HEK293 (cell line): ENCODE results near the gene ASIC1.

Experiments
- ATF2 ChIP-seq: fragments of 450-650 bp; formaldehyde crosslinking; IDR thresholded peaks from 2 replicates; pipeline ENCODE4 v1.5.1; 2016; ENCODE audit warnings: missing biosample characterization, missing genetic modification characterization, low read depth
- CTCF ChIP-seq: fragments of 450-650 bp; formaldehyde crosslinking; IDR thresholded peaks from 2 replicates; pipeline ENCODE4 v1.5.1; 2016; ENCODE audit warnings: missing biosample characterization, missing genetic modification characterization
- HOXD13 ChIP-seq: sonication (generic); formaldehyde crosslinking; IDR thresholded peaks from 2 replicates; pipeline ENCODE4 v1.8.0; 2022; ENCODE audit warnings: missing genetic modification reagents, borderline replicate concordance
- ZNF114 ChIP-seq: fragments of 450-650 bp; formaldehyde crosslinking; IDR thresholded peaks from 2 replicates; pipeline ENCODE4 v1.5.0; 2017; ENCODE audit warnings: missing biosample characterization, missing genetic modification characterization
- ZNF514 ChIP-seq: fragments of 450-650 bp; formaldehyde crosslinking; IDR thresholded peaks from 2 replicates; pipeline ENCODE4 v1.5.1; 2016; ENCODE audit warnings: missing biosample characterization, missing genetic modification characterization
- ZNF660 ChIP-seq: fragments of 450-650 bp; IDR thresholded peaks from 2 replicates; pipeline ENCODE4 v1.5.1; 2018; ENCODE audit warnings: missing biosample characterization, mild to moderate bottlenecking, missing genetic modification characterization

- TF ChIP-seq CTCF (no peak), ZNF660 (tag by site-specific recombination) (no peak), ATF2 (tag by site-specific recombination) (no peak), ZNF514 (tag by site-specific recombination) (no peak), HOXD13 (CRISPR knock-in tag) (no peak), ZNF114 (tag by site-specific recombination) (no peak)
Observed at GRCh38 chr12:50101663-50102062, 44.3 kb downstream of the ASIC1 start.
